Epithelial cell of prostate (primary cell): ENCODE data around the gene EFR3B.

Experiments used
- DNase-seq: peaks from one replicate; pipeline ENCODE4 v3.0.0-alpha.2; 2011; ENCODE audit warnings: low read depth, low spot score
- H3K27ac ChIP-seq: fragments of 450-650 bp; 2 replicates; pipeline ENCODE4 v1.5.1; 2017; ENCODE audit warnings: mild to moderate bottlenecking

The EFR3B gene

DNA sequence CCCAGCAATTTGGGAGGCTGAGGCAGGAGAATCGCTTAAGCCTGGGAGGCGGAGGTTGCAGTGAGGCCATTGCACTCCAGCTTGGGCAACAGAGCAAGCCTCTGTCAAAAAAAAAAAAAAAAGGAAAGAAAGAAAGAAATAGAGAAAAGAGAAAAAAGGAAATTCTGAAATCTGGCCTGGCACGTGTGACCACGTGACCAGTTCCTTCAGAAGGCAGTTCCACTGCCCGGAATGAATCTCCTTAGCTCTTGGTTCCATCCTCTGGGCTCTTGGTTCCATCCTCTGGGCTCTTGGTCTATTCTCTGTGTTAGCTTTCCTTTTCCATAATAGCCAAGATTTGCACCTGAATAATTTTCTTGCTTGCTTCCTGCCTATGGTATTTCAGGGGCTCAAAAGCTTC is 131.8 kb downstream of the EFR3B start:
- H3K27ac ChIP-seq, result no peak overlapping the region
- DNase-seq, result no peak

- no peak for DNase-seq
- H3K27ac ChIP-seq, result no peak overlapping the region
Measured at GRCh38 chr2:25174192-25174861, 132.5 kb downstream of the EFR3B start.

DNA sequence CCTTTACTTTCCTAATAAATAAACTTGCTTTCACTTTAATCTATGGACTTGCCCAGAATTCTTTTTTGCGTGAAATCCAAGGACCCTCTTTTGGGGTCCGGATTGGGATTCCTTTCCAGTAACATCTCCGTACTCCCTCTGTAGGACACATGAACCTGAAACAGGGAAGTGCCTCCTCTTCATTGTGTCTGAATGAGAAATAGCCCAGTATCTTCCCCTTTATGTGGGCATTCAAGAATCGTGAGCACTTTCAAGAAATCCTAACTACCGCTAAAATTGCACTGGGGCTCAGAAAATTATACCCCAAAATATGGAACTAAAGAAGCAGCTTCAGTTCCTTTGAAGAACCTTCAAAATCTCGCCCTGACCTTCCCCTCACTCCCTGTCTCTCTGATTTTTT is 134.3 kb downstream of the EFR3B start:
- no peak overlapping the region for H3K27ac ChIP-seq
- DNase-seq, result no peak

DNA sequence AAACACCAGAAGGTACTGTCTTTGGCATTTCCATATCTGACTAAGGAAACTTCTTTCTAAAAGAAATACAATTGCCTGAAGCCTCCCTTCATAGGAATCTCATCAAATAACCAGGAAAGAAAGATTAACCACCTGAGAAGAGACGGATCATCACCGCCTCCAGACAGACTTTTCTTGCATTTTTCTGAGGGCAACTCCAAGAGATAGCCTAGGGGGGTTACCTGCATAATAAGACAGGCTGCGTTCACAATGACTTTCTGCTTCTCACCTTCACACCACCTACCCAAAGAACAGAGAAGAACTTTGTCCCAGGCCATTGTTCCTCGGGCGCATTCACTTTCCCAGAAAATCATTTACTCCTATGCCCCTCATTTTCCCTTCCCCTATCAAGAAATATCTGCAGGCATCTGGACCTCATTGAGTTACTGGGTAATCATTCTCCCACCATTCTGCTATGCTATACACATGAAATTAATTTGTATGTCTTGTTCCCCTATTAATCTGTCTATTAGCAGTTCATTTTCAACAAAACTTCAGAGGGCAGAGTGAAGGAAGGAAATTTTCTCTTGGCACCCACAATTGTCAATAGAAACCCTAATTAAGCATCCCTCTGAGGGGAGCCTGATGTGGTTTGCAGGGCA is 134.8 kb downstream of the EFR3B start:
- no peak for DNase-seq
- H3K27ac ChIP-seq, result no peak overlapping the region

GRCh38 chr2:25177211-25177611 is 135.3 kb downstream of the EFR3B start:
- DNase-seq, result no peak
- no peak overlapping the region for H3K27ac ChIP-seq

GRCh38 chr2:25178976-25179375 is 137.1 kb downstream of the EFR3B start:
- H3K27ac ChIP-seq, result no peak overlapping the region
- no peak for DNase-seq

DNA sequence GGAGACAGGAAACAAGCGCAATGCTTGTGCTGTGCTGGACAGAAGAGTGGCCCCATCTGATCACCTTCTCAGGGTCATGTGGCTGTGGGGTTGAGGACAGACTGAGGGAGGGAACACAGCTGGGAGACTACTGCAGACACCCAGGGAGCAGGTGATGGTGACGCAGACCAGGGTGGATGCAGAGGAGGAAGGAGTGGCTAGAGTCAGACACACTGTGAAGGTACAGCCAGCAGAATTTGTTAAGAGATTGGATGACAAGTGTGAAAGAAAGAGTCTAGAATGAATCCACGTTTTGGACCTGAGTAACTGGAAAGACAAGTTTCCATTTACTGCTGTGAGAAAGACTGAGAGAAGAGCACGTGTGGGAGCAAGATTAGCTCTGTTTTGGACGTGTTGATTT is 142.4 kb downstream of the EFR3B start:
- DNase-seq, result peak; percentile 79
- H3K27ac ChIP-seq, result peak overlapping the region; percentile 19

DNA sequence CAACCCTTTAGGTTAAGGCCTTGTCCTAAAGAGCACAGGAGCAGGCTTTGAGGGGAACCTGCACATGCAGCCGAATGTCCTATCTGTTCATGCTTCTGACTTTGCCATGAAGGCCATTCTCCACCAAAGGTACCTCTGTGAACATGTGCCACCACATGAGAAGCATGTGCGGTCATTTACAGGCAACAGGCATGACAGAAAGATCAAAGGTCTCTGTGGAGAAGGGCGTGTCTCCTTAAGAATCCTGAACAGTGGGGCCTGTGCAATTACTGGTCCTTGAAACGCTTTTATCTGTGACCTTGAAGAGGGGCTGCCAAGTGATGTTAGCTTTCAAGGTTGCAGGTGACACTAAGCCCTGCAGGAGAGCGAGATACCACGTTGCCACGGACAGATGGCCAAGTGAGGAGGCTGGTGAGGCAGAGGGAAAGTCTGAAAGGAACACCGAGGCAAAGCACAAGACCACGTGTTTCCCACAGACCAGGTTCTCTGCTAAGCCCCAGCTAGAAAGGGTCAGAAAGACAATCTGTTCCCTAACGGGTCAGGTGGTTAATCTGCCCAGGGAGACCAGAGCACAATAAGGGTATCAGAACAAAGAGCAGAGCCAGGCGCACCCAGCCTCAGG is 146.0 kb downstream of the EFR3B start:
- H3K27ac ChIP-seq, result no peak overlapping the region
- no peak for DNase-seq

DNA sequence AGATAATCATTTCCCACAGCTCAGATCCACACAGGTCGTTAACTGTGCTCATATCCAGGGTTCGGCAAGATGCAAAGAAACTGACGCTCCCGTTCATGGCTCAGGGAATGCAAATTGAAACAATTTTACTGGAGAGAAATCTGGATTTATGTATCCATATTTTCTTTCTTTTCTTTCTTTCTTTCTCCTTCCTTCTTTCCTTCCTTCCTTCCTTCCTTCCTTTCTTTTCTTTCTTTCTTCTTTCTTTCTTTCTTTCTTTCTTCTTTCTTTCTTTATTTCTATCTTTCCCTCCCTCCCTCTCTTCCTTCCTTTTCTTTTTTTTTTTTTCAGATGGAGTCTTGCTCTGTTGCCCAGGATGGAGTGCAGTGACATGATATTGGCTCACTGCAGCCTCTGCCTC is 146.5 kb downstream of the EFR3B start:
- no peak for DNase-seq
- no peak overlapping the region for H3K27ac ChIP-seq

- DNase-seq, result no peak
- H3K27ac ChIP-seq, result no peak overlapping the region
Measured at GRCh38 chr2:25190536-25190935, 148.7 kb downstream of the EFR3B start.

- no peak overlapping the region for H3K27ac ChIP-seq
- no peak for DNase-seq
Measured at GRCh38 chr2:25194576-25195122, 152.8 kb downstream of the EFR3B start.

DNA sequence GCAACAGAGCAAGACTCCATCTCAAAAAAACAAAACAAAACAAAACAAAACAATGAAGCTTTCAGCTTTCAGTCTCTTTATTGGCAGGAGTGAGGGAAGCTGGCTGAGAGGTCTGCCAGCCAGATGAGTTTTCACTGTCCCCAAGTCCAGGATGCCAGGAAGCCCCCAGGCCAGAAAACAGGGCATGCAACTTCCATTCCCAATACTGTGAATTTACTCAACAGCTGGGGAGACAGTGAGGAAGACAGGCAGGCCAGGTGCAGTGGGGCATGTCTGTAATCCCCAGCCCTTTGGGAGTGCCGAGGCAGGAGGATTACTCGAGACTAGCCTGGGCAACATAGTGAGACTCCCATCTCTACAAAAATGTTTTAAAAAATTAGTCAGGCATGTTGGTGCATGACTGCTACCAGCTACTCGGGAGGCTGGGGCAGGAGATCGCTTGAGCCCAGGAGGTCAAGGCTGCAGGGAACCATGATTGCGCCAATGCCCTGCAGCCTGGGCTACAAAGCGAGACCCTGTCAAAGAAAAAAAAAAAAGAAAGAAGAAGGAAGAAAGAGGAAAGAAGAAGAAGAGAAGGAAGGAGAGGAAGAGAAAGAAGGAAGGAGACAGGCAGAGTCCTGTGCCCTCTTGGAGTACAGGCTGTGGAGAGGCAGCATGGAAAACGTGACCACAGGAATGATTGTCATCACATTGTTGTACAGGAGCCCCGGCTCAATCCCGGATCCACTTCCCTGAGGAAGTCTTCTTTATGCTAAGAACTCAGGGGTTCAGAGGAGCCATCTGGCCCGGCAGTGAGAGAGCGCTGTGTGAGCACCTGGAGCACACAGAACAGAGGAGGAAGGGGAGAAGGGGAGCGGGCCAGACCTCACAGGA is 155.7 kb downstream of the EFR3B start:
- DNase-seq, result no peak
- no peak overlapping the region for H3K27ac ChIP-seq

DNA sequence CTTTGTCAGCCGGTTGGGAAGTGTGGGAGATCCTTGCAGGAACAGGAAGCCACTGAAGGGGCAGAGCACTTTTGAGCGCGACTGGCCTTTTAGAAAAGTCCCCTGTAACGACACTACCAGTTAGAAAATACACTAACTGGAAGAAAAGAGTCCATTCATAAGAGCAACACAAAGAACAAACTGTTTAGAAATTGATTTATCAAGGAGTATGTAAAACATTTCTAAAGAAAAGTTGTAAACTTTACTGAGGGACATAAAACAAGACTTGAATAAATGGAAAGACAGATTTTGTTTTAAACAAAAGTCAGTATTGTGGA is 156.3 kb downstream of the EFR3B start:
- H3K27ac ChIP-seq, result no peak overlapping the region

GRCh38 chr2:25198576-25198975 is 156.7 kb downstream of the EFR3B start:
- no peak for DNase-seq
- H3K27ac ChIP-seq, result no peak overlapping the region

More for the DNA sequence above, 156.3 kb downstream of the EFR3B start:
- no peak for DNase-seq

GRCh38 chr2:25201265-25201664 is 159.4 kb downstream of the EFR3B start:
- no peak overlapping the region for H3K27ac ChIP-seq
- no peak for DNase-seq

GRCh38 chr2:25201794-25202193 is 159.9 kb downstream of the EFR3B start:
- H3K27ac ChIP-seq, result no peak overlapping the region
- DNase-seq, result no peak

GRCh38 chr2:25202275-25202674 is 160.4 kb downstream of the EFR3B start:
- H3K27ac ChIP-seq, result no peak overlapping the region
- DNase-seq, result no peak

- no peak for DNase-seq
- H3K27ac ChIP-seq, result no peak overlapping the region
Measured at GRCh38 chr2:25204190-25204838, 162.4 kb downstream of the EFR3B start.

DNA sequence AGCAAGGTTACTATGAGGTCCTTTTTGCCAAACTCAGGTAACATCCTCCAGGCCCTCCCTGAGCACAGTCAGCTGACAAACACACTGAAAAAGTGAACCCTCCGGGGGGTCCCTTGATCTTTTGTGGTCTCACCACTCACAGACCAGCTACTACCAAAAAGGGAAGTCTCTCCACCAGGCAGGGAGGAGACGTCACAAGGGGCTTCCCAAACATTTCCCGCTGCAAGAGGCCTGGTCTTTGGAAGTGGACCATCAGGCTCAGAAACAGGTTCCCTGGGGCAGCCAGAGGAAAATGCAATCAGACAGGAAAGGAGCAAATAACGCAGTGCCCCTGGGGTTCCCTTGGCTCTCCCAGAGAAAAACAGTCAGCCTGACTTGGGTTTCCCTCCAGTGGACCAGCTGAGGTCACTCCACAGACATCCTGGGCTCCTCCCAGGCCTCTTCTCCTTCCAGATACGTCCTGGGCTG is 165.2 kb downstream of the EFR3B start:
- DNase-seq, result no peak
- H3K27ac ChIP-seq, result no peak overlapping the region
